Hepatocyte (in vitro differentiated cells): ENCODE results near the gene SLC25A14.

Source experiments
- EZH2phosphoT487 ChIP-seq: fragments of 200-600 bp; sonication (generic); IDR thresholded peaks from one replicate; pipeline ENCODE4 v1.6.1; 2018; ENCODE audit warnings: antibody characterized with exemption, mild to moderate bottlenecking, low read depth, moderate library complexity; ENCODE audit not compliant: unreplicated experiment, severe bottlenecking
- TF ChIP-seq, protein P1 (sequence below): fragments of 200-600 bp; sonication (generic); IDR thresholded peaks from 2 replicates; pipeline ENCODE4 v1.5.1; 2016; ENCODE audit warnings: antibody characterized with exemption, mild to moderate bottlenecking; ENCODE audit not compliant: poor library complexity

DNA sequence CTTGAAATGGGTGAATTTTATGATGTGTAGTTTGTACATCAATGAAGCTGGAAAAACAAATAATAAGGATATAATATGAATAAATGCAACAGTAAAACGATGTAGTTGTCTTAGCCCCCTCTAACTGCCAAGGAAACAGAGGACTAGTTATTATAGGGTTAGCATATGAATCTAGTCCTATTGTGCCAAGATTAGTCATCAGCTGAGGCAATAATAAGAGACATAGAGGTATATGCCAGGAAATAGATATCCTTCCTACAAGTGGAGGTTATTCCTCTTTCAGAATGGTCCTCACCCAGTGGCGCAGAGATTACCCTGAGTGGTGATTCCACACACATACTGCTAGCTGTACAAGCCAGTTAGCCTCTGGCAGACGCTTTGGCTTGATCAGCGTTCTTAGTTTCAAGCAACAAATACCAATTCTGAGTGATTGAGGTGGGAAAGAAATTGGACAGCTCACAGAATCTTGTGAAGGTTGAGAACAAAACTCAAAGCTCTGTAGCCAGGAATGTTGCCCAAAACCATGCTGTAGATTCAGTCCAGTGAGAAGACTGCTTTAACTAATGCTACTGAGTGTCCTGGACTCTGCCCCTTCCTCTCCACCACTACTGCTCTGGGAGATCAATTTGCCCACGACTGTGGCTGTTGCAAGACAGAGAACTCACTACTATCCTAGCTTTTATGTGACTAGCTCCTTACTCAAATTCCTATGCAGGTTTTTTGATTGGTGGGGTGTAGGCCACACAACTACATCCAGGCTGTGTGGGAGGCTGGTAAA is 44.0 kb upstream of the SLC25A14 start:
- TF ChIP-seq, protein P1, sequence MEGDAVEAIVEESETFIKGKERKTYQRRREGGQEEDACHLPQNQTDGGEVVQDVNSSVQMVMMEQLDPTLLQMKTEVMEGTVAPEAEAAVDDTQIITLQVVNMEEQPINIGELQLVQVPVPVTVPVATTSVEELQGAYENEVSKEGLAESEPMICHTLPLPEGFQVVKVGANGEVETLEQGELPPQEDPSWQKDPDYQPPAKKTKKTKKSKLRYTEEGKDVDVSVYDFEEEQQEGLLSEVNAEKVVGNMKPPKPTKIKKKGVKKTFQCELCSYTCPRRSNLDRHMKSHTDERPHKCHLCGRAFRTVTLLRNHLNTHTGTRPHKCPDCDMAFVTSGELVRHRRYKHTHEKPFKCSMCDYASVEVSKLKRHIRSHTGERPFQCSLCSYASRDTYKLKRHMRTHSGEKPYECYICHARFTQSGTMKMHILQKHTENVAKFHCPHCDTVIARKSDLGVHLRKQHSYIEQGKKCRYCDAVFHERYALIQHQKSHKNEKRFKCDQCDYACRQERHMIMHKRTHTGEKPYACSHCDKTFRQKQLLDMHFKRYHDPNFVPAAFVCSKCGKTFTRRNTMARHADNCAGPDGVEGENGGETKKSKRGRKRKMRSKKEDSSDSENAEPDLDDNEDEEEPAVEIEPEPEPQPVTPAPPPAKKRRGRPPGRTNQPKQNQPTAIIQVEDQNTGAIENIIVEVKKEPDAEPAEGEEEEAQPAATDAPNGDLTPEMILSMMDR = no peak
- no peak for TF ChIP-seq EZH2phosphoT487
